ENCODE measurements around the gene SLC44A5. TPM values are rescaled to one million over a fixed set of nuclear protein-coding genes. Genes with fewer than 3 reads are reported as not detected.

The SLC44A5 gene
- total RNA-seq, 1 experiment from 2014 or later = 2.4 TPM

GRCh38 chr1:75487399-75487798 lies 123.5 kb downstream of the SLC44A5 start:
- Histone ChIP-seq H4K8ac (replicated peaks; ENCODE audit: insufficient read length, low read depth, low read length) (no peak overlapping the region), H2BK120ac (ENCODE audit: low read depth, low read length, poor library complexity, severe bottlenecking) (no peak overlapping the region), H3K27ac (ENCODE audit: insufficient read length, low read depth, low read length) (no peak overlapping the region), H2BK5ac (ENCODE audit: insufficient read length, low read length) (no peak overlapping the region), H4K20me1 (ENCODE audit: control insufficient read depth, insufficient read depth, insufficient read length) (no peaks in the 10 kb centered on the region), H3K4ac (ENCODE audit: low read depth, low read length) (no peak overlapping the region), H2AK5ac (ENCODE audit: insufficient read length, low read length) (no peak overlapping the region), H3K56ac (ENCODE audit: insufficient read length, low read depth, low read length) (no peak overlapping the region), H3K14ac (ENCODE audit: insufficient read depth, low read length) (no peak overlapping the region), H3K23ac (ENCODE audit: insufficient read length, low read depth, low read length) (no peak overlapping the region), H3K4me2 (ENCODE audit: insufficient read depth, insufficient read length, low read length) (no peak overlapping the region), H2BK20ac (ENCODE audit: low read depth, low read length, poor library complexity, severe bottlenecking) (no peak overlapping the region), H2AFZ (ENCODE audit: low read length) (no peak overlapping the region), H3T11ph (ENCODE audit: low read length) (no peak overlapping the region), H3K9me3 (ENCODE audit: control insufficient read depth, low read depth, low read length) (peaks cover 11% of the 10 kb centered on the region), H3K79me2 (ENCODE audit: insufficient read depth, low read length) (no peaks in the 10 kb centered on the region), H2BK15ac (ENCODE audit: low read depth, low read length) (no peak overlapping the region), H4K5ac (ENCODE audit: insufficient read length, low read depth, low read length) (no peak overlapping the region), H3K18ac (ENCODE audit: insufficient read length, low read depth, low read length) (no peak overlapping the region), H4K91ac (ENCODE audit: insufficient read length, low read depth, low read length) (no peak overlapping the region), H2BK12ac (ENCODE audit: insufficient read length, low read depth, low read length) (no peak overlapping the region), H3K9ac (ENCODE audit: extremely low read depth, insufficient read length, low read length) (no peak overlapping the region), H3K4me1 (ENCODE audit: insufficient read depth, low read length) (no peaks in the 10 kb centered on the region), H3K79me1 (ENCODE audit: insufficient read depth, low read depth, low read length, poor library complexity, severe bottlenecking) (no peaks in the 10 kb centered on the region), H3K27me3 (ENCODE audit: insufficient read depth, low read length) (no peaks in the 10 kb centered on the region), H3K23me2 (ENCODE audit: insufficient read length, low read depth, low read length, poor library complexity, severe bottlenecking) (no peaks in the 10 kb centered on the region)
- Mint-ChIP-seq H3K27ac (no peak overlapping the region), H3K27me3 (ENCODE audit: low read depth) (no peaks in the 10 kb centered on the region; the same call in 1 of the 2 replicates), H3K36me3 (ENCODE audit: insufficient read depth in 1 of 3, low read depth in 3 of 3) (peaks cover 5 to 23% (median 20%) of the 10 kb centered on the region in 3 experiments), H3K4me3 (no peak overlapping the region), H3K9me3 (peaks cover 21% of the 10 kb centered on the region in 2 experiments), H3K4me1 (peaks cover 3 to 4% of the 10 kb centered on the region in 2 experiments; a peak in 2 of 4 replicates)
- no peak for DNase-seq
- no CpG with 5 or more reads among the region's 4 CpGs for WGBS (ENCODE audit: extremely low coverage, insufficient read length, low lambda C conversion rate)
- TF ChIP-seq CTCF (conservative IDR thresholded peaks at IDR 0.05) = no peak
